ENCODE measurements around the gene PFDN2.

DNA sequence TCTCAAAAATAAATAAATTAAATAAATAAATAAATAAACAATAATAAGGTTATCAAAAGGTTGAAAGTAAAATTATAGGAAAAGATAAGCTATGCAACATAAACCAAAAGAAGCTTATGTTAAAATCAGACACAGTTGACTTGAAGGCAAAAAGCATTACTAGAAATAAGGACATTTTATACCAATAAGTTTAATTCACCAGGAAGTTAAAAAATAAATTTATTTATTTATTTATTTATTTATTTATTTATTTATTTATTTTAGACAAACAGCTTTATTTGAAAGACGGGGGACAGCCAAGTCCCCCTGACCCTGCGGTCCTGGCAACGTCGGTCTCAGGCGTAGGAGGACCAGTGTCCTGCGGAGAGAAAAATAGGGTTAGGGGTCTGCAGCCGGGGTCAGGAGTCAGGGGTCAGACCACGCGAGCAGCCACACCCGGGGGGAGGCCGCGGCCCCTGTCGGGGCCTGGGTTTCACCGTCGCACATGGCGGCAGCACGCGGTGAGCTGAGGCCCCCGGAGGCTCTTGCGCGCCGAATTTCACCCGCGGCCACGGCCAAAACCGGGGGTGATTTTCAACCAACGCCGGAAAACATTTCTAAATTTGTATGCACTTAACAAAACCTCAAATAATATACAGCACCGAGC lies 23.0 kb upstream of the PFDN2 start:
- TF ChIP-seq POLR2AphosphoS5 (IDR thresholded peaks at IDR 0.05; ENCODE audit: low read depth, low read length) = no peak
- TF ChIP-seq, protein P1, sequence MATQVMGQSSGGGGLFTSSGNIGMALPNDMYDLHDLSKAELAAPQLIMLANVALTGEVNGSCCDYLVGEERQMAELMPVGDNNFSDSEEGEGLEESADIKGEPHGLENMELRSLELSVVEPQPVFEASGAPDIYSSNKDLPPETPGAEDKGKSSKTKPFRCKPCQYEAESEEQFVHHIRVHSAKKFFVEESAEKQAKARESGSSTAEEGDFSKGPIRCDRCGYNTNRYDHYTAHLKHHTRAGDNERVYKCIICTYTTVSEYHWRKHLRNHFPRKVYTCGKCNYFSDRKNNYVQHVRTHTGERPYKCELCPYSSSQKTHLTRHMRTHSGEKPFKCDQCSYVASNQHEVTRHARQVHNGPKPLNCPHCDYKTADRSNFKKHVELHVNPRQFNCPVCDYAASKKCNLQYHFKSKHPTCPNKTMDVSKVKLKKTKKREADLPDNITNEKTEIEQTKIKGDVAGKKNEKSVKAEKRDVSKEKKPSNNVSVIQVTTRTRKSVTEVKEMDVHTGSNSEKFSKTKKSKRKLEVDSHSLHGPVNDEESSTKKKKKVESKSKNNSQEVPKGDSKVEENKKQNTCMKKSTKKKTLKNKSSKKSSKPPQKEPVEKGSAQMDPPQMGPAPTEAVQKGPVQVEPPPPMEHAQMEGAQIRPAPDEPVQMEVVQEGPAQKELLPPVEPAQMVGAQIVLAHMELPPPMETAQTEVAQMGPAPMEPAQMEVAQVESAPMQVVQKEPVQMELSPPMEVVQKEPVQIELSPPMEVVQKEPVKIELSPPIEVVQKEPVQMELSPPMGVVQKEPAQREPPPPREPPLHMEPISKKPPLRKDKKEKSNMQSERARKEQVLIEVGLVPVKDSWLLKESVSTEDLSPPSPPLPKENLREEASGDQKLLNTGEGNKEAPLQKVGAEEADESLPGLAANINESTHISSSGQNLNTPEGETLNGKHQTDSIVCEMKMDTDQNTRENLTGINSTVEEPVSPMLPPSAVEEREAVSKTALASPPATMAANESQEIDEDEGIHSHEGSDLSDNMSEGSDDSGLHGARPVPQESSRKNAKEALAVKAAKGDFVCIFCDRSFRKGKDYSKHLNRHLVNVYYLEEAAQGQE (IDR thresholded peaks at IDR 0.05; ENCODE audit: insufficient read depth in 1 of 2, low read depth in 2 of 2, low read length in 2 of 2) = no peak
